ENCODE results near the gene NEDD4L. TPM values are rescaled to one million over a fixed set of nuclear protein-coding genes. Genes with fewer than 3 reads are reported as not detected.

The NEDD4L gene
- 10 to 100 TPM; 32.5 to 65.6 (median 43.4) TPM for total RNA-seq

GRCh38 chr18:58043491-58044369 lies at the start of gene NEDD4L:
NEDD4L (plus strand) TSS chr18:58044226; CDS start chr18:58044661, 435 bp downstream.
- TF ChIP-seq CTCF (IDR thresholded peaks at IDR 0.05; ENCODE audit: low read depth), result no peak

- no peak for TF ChIP-seq CTCF (IDR thresholded peaks at IDR 0.05; ENCODE audit: low read depth)
Measured at GRCh38 chr18:57995331-57995730, 48.7 kb upstream of the NEDD4L start.

- no peak for TF ChIP-seq CTCF (IDR thresholded peaks at IDR 0.05; ENCODE audit: low read depth)
Measured at GRCh38 chr18:57997820-57998219, 46.2 kb upstream of the NEDD4L start.

- no peak for TF ChIP-seq CTCF (IDR thresholded peaks at IDR 0.05; ENCODE audit: low read depth)
Measured at GRCh38 chr18:57998461-57998860, 45.6 kb upstream of the NEDD4L start.

GRCh38 chr18:58004317-58004716 lies 39.7 kb upstream of the NEDD4L start:
- no peak for TF ChIP-seq CTCF (IDR thresholded peaks at IDR 0.05; ENCODE audit: low read depth)

GRCh38 chr18:58005011-58005410 lies 39.0 kb upstream of the NEDD4L start:
- no peak for TF ChIP-seq CTCF (IDR thresholded peaks at IDR 0.05; ENCODE audit: low read depth)

GRCh38 chr18:58005885-58006523 lies 38.0 kb upstream of the NEDD4L start:
- TF ChIP-seq CTCF (IDR thresholded peaks at IDR 0.05; ENCODE audit: low read depth), result no peak
